T-cell (primary cell): ENCODE results near the gene PARP2. TPM values are rescaled to one million over a fixed set of nuclear protein-coding genes. Genes with fewer than 3 reads are reported as not detected.
"Not testable (repeated sequence)": the region's sequence is repeated elsewhere in the genome, so short reads cannot be mapped to it uniquely, and the experiment has no call there.

Experiments
- ATAC-seq, 4 experiments: fragments of 200-7000 bp in 3 of 4; fragments of 150-1000 bp in 1 of 4; cut with Tn5 transposase; replicated peaks in 1 of 4; 1 replicate in 3 of 4; 2 replicates in 1 of 4; pipeline ENCODE4 v1.10.0; 2021; ENCODE audit warnings: moderate library complexity in 3 of 4, mild to moderate bottlenecking in 2 of 4, moderate number of reproducible peaks in 1 of 4
- CTCF ChIA-PET, 2 donors: fragments of 300-600 bp; sonication (Branson Sonifier 250); formaldehyde crosslinking; loops; one replicate each; lab custom pipeline; 2022; ENCODE audit warnings: antibody characterized with exemption in 2 of 2; lab: Charles Lee
- POLR2A ChIA-PET, 2 donors: fragments of 300-600 bp; sonication (Branson Sonifier 250); formaldehyde crosslinking; loops; one replicate each; lab custom pipeline; 2022; ENCODE audit warnings: antibody characterized with exemption in 2 of 2; lab: Charles Lee
- DNase-seq, 35 experiments: peaks; one replicate each; pipeline versions ENCODE4 v3.0.0 to v3.0.0-alpha.2; 2013 to 2023
- H3K27ac ChIP-seq: one replicate; pipeline ENCODE4 v1.5.1; 2013; ENCODE audit warnings: low read length
- H3K27me3 ChIP-seq, 2 experiments: replicated peaks in 1 of 2; 1 replicate in 1 of 2; 2 replicates in 1 of 2; pipeline versions ENCODE4 v1.6.1 to v1.7.0; 2013; ENCODE audit warnings: low read length in 1 of 2, mixed read lengths in 1 of 2; ENCODE audit not compliant: control insufficient read depth in 2 of 2, insufficient read depth in 2 of 2; ENCODE audit errors: extremely low read depth in 1 of 2
- H3K36me3 ChIP-seq, 2 donors: 1 replicate in 1 of 2; 2 replicates in 1 of 2; pipeline versions ENCODE4 v1.6.1 to v1.7.0; 2013; ENCODE audit warnings: low read length in 1 of 2; ENCODE audit not compliant: control insufficient read depth in 2 of 2, insufficient read depth in 1 of 2; ENCODE audit errors: extremely low read depth in 1 of 2
- H3K4me1 ChIP-seq, 2 experiments: 1 replicate in 1 of 2; 2 replicates in 1 of 2; pipeline versions ENCODE4 v1.6.1 to v1.7.0; 2013; ENCODE audit warnings: low read length in 2 of 2, mixed read lengths in 1 of 2; ENCODE audit not compliant: insufficient read depth in 2 of 2, control insufficient read depth in 1 of 2; ENCODE audit errors: extremely low read depth in 1 of 2
- H3K4me3 ChIP-seq, 2 donors: 1 replicate in 1 of 2; 2 replicates in 1 of 2; pipeline versions ENCODE4 v1.5.1 to v1.7.0; 2013; ENCODE audit warnings: mild to moderate bottlenecking in 2 of 2, low read length in 1 of 2, moderate library complexity in 1 of 2; ENCODE audit not compliant: control insufficient read depth in 1 of 2; ENCODE audit errors: extremely low read depth in 1 of 2
- H3K9me3 ChIP-seq: 2 replicates; pipeline ENCODE4 v1.7.0; 2013
- H3K27ac Mint-ChIP-seq, 2 donors: one replicate each; pipeline ENCODE4 v1.8.0; 2020 to 2021; ENCODE audit warnings: mild to moderate bottlenecking in 2 of 2, mixed read lengths in 2 of 2
- H3K27me3 Mint-ChIP-seq, 2 donors: one replicate each; pipeline ENCODE4 v1.8.0; 2021 to 2022; ENCODE audit warnings: mixed read lengths in 2 of 2
- H3K36me3 Mint-ChIP-seq: one replicate; pipeline ENCODE4 v1.8.0; 2021; ENCODE audit warnings: mixed read lengths
- H3K4me1 Mint-ChIP-seq, 3 donors: one replicate each; pipeline ENCODE4 v1.8.0; 2020 to 2022; ENCODE audit warnings: mixed read lengths in 3 of 3, mild to moderate bottlenecking in 1 of 3
- H3K4me3 Mint-ChIP-seq, 3 donors: one replicate each; pipeline ENCODE4 v1.8.0; 2020 to 2022; ENCODE audit warnings: mild to moderate bottlenecking in 3 of 3, mixed read lengths in 3 of 3, moderate library complexity in 3 of 3
- H3K9me3 Mint-ChIP-seq, 3 donors: one replicate each; pipeline ENCODE4 v1.8.0; 2020 to 2022; ENCODE audit warnings: mixed read lengths in 3 of 3
- WGBS: methylation state at CpG from one replicate; pipeline ENCODE4 v1.1.5; 2013; ENCODE audit warnings: missing lambda C conversion rate; ENCODE audit not compliant: insufficient coverage; 5-methylcytosine and 5-hydroxymethylcytosine counted together
- total RNA-seq, 35 experiments: library from RNA in 6 of 35; stranded (reverse) in 6 of 35; fragments of 120-200 nt in 1 of 35; gene quantifications; one replicate each; pipeline versions ENCODE4 v1.2.1 to v1.2.4 and lab custom pipeline; 2013 to 2026

PARP2 gene
- total RNA-seq, 5 donors from 2014 or later (not counting 1 experiment from before 2014, with no cell fraction given): 14.6 to 21.8 (median 15.8) TPM

DNA sequence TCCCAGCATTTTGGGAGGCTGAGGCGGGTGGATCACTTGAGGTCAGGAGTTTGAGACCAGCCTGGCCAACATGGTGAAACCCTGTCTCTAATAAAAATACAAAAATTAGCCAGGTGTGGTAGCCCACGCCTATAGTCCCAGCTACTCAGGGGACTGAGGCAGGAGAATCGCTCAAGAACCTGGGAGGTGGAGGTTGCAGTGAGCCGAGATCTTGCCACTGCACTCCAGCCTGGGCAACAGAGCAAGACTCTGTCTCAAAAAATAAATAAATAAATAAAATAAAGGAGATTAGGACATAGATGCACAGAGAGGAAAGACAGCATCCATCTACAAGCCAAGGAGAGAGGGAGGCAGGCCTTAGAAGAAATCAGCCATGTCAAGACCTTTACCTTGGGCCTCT is 2.4 kb upstream of the PARP2 start:
- no CpG with 5 or more reads among the region's 4 CpGs for WGBS
- H3K27me3 ChIP-seq, H3K27ac Mint-ChIP-seq, H3K36me3 Mint-ChIP-seq, H3K27ac ChIP-seq, H3K36me3 ChIP-seq, H3K9me3 ChIP-seq, H3K4me3 ChIP-seq, H3K4me1 ChIP-seq, DNase-seq, H3K27me3 Mint-ChIP-seq, ATAC-seq, H3K4me3 Mint-ChIP-seq, H3K9me3 Mint-ChIP-seq: not testable (repeated sequence)
- peaks cover 14 to 29% (median 17%) of the 10 kb centered on the region in 3 donors for H3K4me1 Mint-ChIP-seq
- ChIA-PET POLR2A (interaction anchor here (1.7 to 3.6 kb wide), 3 partner anchors 8 to 14 kb away, joined by 5 to 64 read pairs (median 19); partner anchors contain the start of gene CCNB1IP1 (in 2 of the 2)), CTCF (interaction anchor here (1.0 to 6.9 kb wide), 4 partner anchors 12 to 342 kb away, joined by 3 to 159 read pairs (median 22); partner anchors contain the start of gene CCNB1IP1 (in 1 of the 2))

DNA sequence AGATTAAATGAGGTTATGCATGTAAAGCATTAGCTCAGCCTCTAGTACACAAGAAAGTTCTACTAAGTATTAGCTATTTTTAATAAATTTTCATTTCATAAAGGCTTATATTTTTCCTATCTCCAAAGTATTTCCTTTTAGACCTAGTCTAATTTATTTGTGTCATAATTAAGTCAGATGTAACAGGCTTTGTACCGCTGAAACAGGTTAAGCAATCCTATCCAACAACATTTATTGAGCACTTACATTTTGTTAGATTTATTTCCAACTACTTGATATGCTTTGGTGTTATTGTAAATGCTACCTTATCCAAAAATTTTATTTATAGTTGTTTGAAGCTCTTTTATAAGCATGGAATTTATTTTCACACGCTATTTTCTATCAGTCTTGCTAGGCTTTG is 1.8 kb upstream of the PARP2 start:
- no peaks in the 10 kb centered on the region for H3K9me3 ChIP-seq
- Mint-ChIP-seq H3K9me3 (no peaks in the 10 kb centered on the region), H3K4me3 (peak overlapping the region; percentile 92 to 94 (median 93)), H3K4me1 (peaks cover 14 to 29% (median 17%) of the 10 kb centered on the region in 3 donors), H3K36me3 (peaks cover 8% of the 10 kb centered on the region), H3K27me3 (no peaks in the 10 kb centered on the region), H3K27ac (peak overlapping the region in 1 of 2 donors; percentile 96)
- H3K27me3 ChIP-seq: peaks cover 0 to 4% of the 10 kb centered on the region in 2 experiments
- peaks cover 6 to 7% of the 10 kb centered on the region in 2 experiments for H3K4me1 ChIP-seq
- no peak overlapping the region for H3K27ac ChIP-seq
- H3K4me3 ChIP-seq: no peak overlapping the region
- no peaks in the 10 kb centered on the region for H3K36me3 ChIP-seq
- ChIA-PET CTCF (interaction anchor here (0.8 to 6.9 kb wide), 5 partner anchors 12 to 673 kb away, joined by 3 to 159 read pairs (median 8); partner anchors contain the start of gene CCNB1IP1 (in 1 of the 2)), POLR2A (interaction anchor here (0.6 to 3.6 kb wide), 6 partner anchors 9 to 619 kb away, joined by 3 to 64 read pairs (median 5); partner anchors contain the start of genes CCNB1IP1 (in 2 of the 2), APEX1 (in 1 of the 2) and OSGEP (in 1 of the 2))
- ATAC-seq (no peak), DNase-seq (no peak)
- WGBS: no CpG with 5 or more reads among the region's 2 CpGs

DNA sequence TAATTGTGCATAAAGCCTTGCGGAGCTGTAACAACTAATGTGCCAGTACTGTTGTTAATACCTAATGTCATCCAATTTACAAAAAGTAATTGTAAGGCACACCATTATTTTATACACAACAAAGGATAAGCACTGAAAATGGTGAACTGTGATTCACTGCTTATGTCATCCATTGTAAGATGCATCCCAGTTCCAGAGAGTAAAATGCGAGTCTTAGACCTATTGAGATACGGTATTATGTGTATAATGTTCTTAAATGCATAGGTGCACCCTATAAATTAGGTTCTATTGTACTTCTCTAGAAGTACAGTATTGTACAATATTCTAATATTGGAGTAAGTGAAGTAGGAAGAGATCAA is 406 bp downstream of the PARP2 start:
- Mint-ChIP-seq H3K36me3 (peaks cover 9% of the 10 kb centered on the region), H3K27me3 (no peaks in the 10 kb centered on the region), H3K9me3 (no peaks in the 10 kb centered on the region), H3K4me1 (peaks cover 14 to 27% (median 17%) of the 10 kb centered on the region in 3 donors), H3K27ac (peak overlapping the region; percentile 90 to 96), H3K4me3 (peak overlapping the region; percentile 92 to 94 (median 93))
- Histone ChIP-seq H3K27ac (peak overlapping the region; percentile 91), H3K36me3 (peaks cover 0 to 9% of the 10 kb centered on the region in 2 donors), H3K4me3 (peak overlapping the region; percentile 97 to 98), H3K27me3 (peaks cover 0 to 4% of the 10 kb centered on the region in 2 experiments), H3K9me3 (no peaks in the 10 kb centered on the region), H3K4me1 (peaks cover 6 to 7% of the 10 kb centered on the region in 2 experiments)
- POLR2A ChIA-PET: interaction anchor here (1.0 to 3.6 kb wide), 12 partner anchors 9 to 340 kb away, joined by 3 to 64 read pairs (median 6); partner anchors contain the start of genes CCNB1IP1 (in 2 of the 2), APEX1 (in 1 of the 2), PIP4P1 (in 1 of the 2) and PNP (in 1 of the 2)
- ATAC-seq (no peak), DNase-seq (no peak)
- CTCF ChIA-PET: interaction anchor here (0.7 to 6.9 kb wide), 16 partner anchors 8 to 514 kb away, joined by 3 to 159 read pairs (median 4); partner anchors contain the start of genes CCNB1IP1 (in 1 of the 2), PIP4P1 (in 1 of the 2), RNASE4 (in 1 of the 2) and TTC5 (in 1 of the 2)
- no CpG with 5 or more reads among the region's 3 CpGs for WGBS

DNA sequence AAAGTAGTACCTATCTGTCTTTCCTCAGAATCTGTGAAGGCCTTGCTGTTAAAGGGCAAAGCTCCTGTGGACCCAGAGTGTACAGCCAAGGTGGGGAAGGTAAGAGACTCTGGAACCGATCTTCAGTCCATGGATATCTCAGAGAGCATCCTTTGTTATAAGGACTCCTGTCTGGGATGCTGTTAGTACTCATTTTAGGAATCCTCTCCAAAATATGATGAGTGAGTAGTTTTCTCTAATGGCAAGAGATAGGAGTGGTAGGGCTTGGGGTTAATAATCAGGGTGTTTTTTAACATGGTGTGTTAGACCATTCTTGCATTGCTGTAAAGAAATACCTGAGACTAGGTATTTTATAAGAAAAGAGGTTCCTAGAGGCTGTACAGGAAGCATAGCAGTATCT is 1.9 kb downstream of the PARP2 start:
- H3K4me3 Mint-ChIP-seq: peak overlapping the region in 1 of 3 donors; percentile 28
- CTCF ChIA-PET: interaction anchor here in 1 of 2 donors (4.9 kb wide), 1 partner anchor 18 kb away, joined by 35 read pairs; no protein-coding TSS in a partner anchor

DNA sequence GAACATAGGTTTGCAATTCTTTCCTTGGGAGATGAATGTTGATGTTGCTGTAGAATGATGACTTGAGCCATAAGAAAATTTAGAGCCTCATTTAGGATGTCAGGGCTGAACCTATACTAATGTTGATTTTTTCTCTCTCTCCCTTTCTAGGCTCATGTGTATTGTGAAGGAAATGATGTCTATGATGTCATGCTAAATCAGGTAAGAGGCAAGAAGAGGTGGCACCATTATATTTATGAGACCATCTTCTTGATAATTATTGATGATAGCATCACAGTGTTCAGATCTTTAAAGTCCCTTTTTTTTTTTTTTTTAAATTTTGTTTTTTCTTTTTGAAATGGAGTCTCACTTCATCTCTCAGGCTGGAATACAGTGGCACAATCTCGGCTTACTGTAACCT is 3.3 kb downstream of the PARP2 start:
- no peak overlapping the region for H3K27ac ChIP-seq
- ATAC-seq: no peak
- peaks cover 14 to 24% (median 18%) of the 10 kb centered on the region in 3 donors for H3K4me1 Mint-ChIP-seq
- peaks cover 20% of the 10 kb centered on the region for H3K36me3 Mint-ChIP-seq
- no peak overlapping the region for H3K27ac Mint-ChIP-seq
- peaks cover 6 to 7% of the 10 kb centered on the region in 2 experiments for H3K4me1 ChIP-seq
- peaks cover 0 to 4% of the 10 kb centered on the region in 2 experiments for H3K27me3 ChIP-seq
- H3K27me3 Mint-ChIP-seq: no peaks in the 10 kb centered on the region
- WGBS: no CpG with 5 or more reads among the region's 1 CpG
- no peak overlapping the region for H3K4me3 Mint-ChIP-seq
- H3K36me3 ChIP-seq: peaks cover 0 to 27% of the 10 kb centered on the region in 2 donors
- DNase-seq: no peak
- ChIA-PET CTCF (interaction anchor here in 1 of 2 donors (0.7 kb wide), 3 partner anchors 17 to 322 kb away, joined by 6 to 9 read pairs (median 6); no protein-coding TSS in a partner anchor), POLR2A (interaction anchor here in 1 of 2 donors (0.6 kb wide), 1 partner anchor 63 kb away, joined by 6 read pairs; no protein-coding TSS in a partner anchor)
- no peak overlapping the region for H3K4me3 ChIP-seq
- H3K9me3 Mint-ChIP-seq: no peaks in the 10 kb centered on the region
- no peaks in the 10 kb centered on the region for H3K9me3 ChIP-seq

More for the DNA sequence above, 1.9 kb downstream of the PARP2 start:
- Mint-ChIP-seq H3K27ac (no peak overlapping the region), H3K9me3 (no peaks in the 10 kb centered on the region), H3K36me3 (peaks cover 14% of the 10 kb centered on the region), H3K4me1 (peaks cover 14 to 24% (median 18%) of the 10 kb centered on the region in 3 donors), H3K27me3 (no peaks in the 10 kb centered on the region)
- 100% methylated on average over 1 of the region's 1 CpG for WGBS
- Histone ChIP-seq H3K27ac (no peak overlapping the region), H3K4me1 (peaks cover 6 to 7% of the 10 kb centered on the region in 2 experiments), H3K9me3 (no peaks in the 10 kb centered on the region), H3K36me3 (peaks cover 0 to 20% of the 10 kb centered on the region in 2 donors), H3K4me3 (no peak overlapping the region), H3K27me3 (peaks cover 0 to 4% of the 10 kb centered on the region in 2 experiments)
- POLR2A ChIA-PET: no interaction called here
- ATAC-seq: no peak
- no peak for DNase-seq

DNA sequence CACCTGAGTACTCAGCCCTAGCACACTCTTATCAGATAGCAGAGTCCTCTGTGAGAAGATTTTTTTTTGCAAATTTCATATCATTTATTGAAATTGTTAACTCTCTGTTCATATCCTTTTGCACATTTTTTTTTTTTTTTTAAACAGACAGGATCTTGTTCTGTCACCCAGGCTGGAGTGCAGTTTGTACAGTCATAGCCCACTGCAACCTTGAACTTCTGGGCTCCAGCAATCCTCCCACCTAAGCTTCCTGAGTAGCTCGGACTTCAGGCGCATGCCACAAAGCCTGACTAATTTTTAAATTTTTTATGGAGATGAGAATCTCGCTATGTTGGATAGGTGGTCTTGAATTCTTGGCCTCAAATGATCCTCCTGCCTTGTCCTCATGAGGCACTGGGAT is 4.3 kb downstream of the PARP2 start:
- Mint-ChIP-seq H3K9me3 (no peaks in the 10 kb centered on the region), H3K27me3 (no peaks in the 10 kb centered on the region), H3K4me1 (peaks cover 14 to 24% (median 18%) of the 10 kb centered on the region in 3 donors), H3K36me3 (peaks cover 24% of the 10 kb centered on the region), H3K4me3 (no peak overlapping the region), H3K27ac (no peak overlapping the region)
- DNase-seq: no peak
- Histone ChIP-seq H3K27ac (no peak overlapping the region), H3K4me1 (peaks cover 4 to 6% of the 10 kb centered on the region in 2 experiments), H3K9me3 (no peaks in the 10 kb centered on the region), H3K4me3 (no peak overlapping the region), H3K27me3 (peaks cover 0 to 4% of the 10 kb centered on the region in 2 experiments), H3K36me3 (peaks cover 0 to 37% of the 10 kb centered on the region in 2 donors)
- ChIA-PET POLR2A (no interaction called here), CTCF (no interaction called here)
- ATAC-seq: no peak
- WGBS: 100% methylated on average over 1 of the region's 3 CpGs
